WTC11 (cell line): ENCODE data around the gene HSD11B1L. TPM values are rescaled to one million over a fixed set of nuclear protein-coding genes. Genes with fewer than 3 reads are reported as not detected.

Experiments used
- ATAC-seq: fragments of 200-7000 bp; cut with Tn5 transposase; 2 replicates; pipeline ENCODE4 v1.10.0; 2021; ENCODE audit warnings: mild to moderate bottlenecking, moderate library complexity
- CTCF ChIA-PET: fragments of 300-600 bp; sonication (Branson Sonifier 250); formaldehyde crosslinking; loops from one replicate; lab custom pipeline; 2021; ENCODE audit warnings: antibody characterized with exemption; lab: Charles Lee
- POLR2A ChIA-PET: fragments of 350-600 bp; sonication (Branson Sonifier 250); formaldehyde crosslinking; loops from one replicate; lab custom pipeline; 2021; ENCODE audit warnings: antibody characterized with exemption; lab: Charles Lee
- DNase-seq: peaks from one replicate; pipeline ENCODE4 v3.0.0; 2021; ENCODE audit warnings: low spot score
- H3K27ac Mint-ChIP-seq: 2 replicates; pipeline ENCODE4 v1.8.0; 2021; ENCODE audit warnings: mixed read lengths
- H3K27me3 Mint-ChIP-seq: 2 replicates; pipeline ENCODE4 v1.8.0; 2021; ENCODE audit warnings: low read depth, mild to moderate bottlenecking, moderate library complexity, mixed read lengths
- H3K36me3 Mint-ChIP-seq: 2 replicates; pipeline ENCODE4 v1.8.0; 2021; ENCODE audit warnings: mixed read lengths
- H3K4me1 Mint-ChIP-seq: 2 replicates; pipeline ENCODE4 v1.8.0; 2022; ENCODE audit warnings: mixed read lengths
- H3K4me3 Mint-ChIP-seq: 2 replicates; pipeline ENCODE4 v1.8.0; 2021; ENCODE audit warnings: mild to moderate bottlenecking, moderate library complexity, mixed read lengths
- H3K9me3 Mint-ChIP-seq: 2 replicates; pipeline ENCODE4 v1.8.0; 2021; ENCODE audit warnings: mixed read lengths
- ELF4 ChIP-seq: sonication (generic); formaldehyde crosslinking; IDR thresholded peaks from 2 replicates; pipeline ENCODE4 v1.8.1; 2022; ENCODE audit warnings: low read depth, mild to moderate bottlenecking, moderate library complexity, missing genetic modification reagents
- FOXJ3 ChIP-seq: sonication (generic); formaldehyde crosslinking; IDR thresholded peaks from 2 replicates; pipeline ENCODE4 v1.9.0; 2021; ENCODE audit warnings: missing genetic modification reagents, mild to moderate bottlenecking, borderline replicate concordance
- FOXK1 ChIP-seq: sonication (generic); formaldehyde crosslinking; IDR thresholded peaks from 2 replicates; pipeline ENCODE4 v1.8.0; 2022; ENCODE audit warnings: mild to moderate bottlenecking, moderate library complexity, missing genetic modification reagents
- GABPB1 ChIP-seq: sonication (generic); formaldehyde crosslinking; IDR thresholded peaks from 2 replicates; pipeline ENCODE4 v1.8.1; 2023; ENCODE audit warnings: mild to moderate bottlenecking, missing genetic modification reagents
- JUN ChIP-seq: sonication (generic); formaldehyde crosslinking; IDR thresholded peaks from 2 replicates; pipeline ENCODE4 v1.8.0; 2023; ENCODE audit warnings: mild to moderate bottlenecking, missing genetic modification reagents
- SMAD3 ChIP-seq: sonication (generic); formaldehyde crosslinking; IDR thresholded peaks from 2 replicates; pipeline ENCODE4 v1.8.0; 2022; ENCODE audit warnings: missing genetic modification reagents, mild to moderate bottlenecking, borderline replicate concordance
- SMAD4 ChIP-seq: sonication (generic); formaldehyde crosslinking; IDR thresholded peaks from 2 replicates; pipeline ENCODE4 v1.8.0; 2022; ENCODE audit warnings: mild to moderate bottlenecking, missing genetic modification reagents
- USF1 ChIP-seq: sonication (generic); formaldehyde crosslinking; IDR thresholded peaks from 2 replicates; pipeline ENCODE4 v1.8.0; 2022; ENCODE audit warnings: mild to moderate bottlenecking, missing genetic modification reagents
- ZNF263 ChIP-seq: sonication (generic); formaldehyde crosslinking; IDR thresholded peaks from 2 replicates; pipeline ENCODE4 v1.8.1; 2022; ENCODE audit warnings: low read depth, mild to moderate bottlenecking, moderate library complexity, missing genetic modification reagents
- ZNF396 ChIP-seq: fragments of 250-450 bp; sonication (Bioruptor Pico); IDR thresholded peaks from 2 replicates; pipeline ENCODE4 v1.8.0; 2021; ENCODE audit warnings: mild to moderate bottlenecking, moderate library complexity, borderline replicate concordance
- total RNA-seq: library from RNA; stranded (reverse); gene quantifications from 3 replicates; pipeline ENCODE4 v1.2.3, GENCODE V29; 2021
- TF ChIP-seq, protein P1 (sequence below): sonication (generic); formaldehyde crosslinking; IDR thresholded peaks from 2 replicates; pipeline ENCODE4 v1.8.1; 2022; ENCODE audit warnings: low read depth, mild to moderate bottlenecking, moderate library complexity, missing genetic modification reagents, borderline replicate concordance
- TF ChIP-seq, protein P2 (sequence below): sonication (generic); formaldehyde crosslinking; conservative IDR thresholded peaks from 2 replicates; pipeline ENCODE4 v1.8.1; 2023; ENCODE audit warnings: mild to moderate bottlenecking, low read depth, missing genetic modification reagents, moderate library complexity
- TF ChIP-seq, protein P3 (sequence below): sonication (generic); formaldehyde crosslinking; IDR thresholded peaks from 2 replicates; pipeline ENCODE4 v1.8.1; 2022; ENCODE audit warnings: missing genetic modification reagents, borderline replicate concordance
- TF ChIP-seq, protein P4 (sequence below): fragments of 250-450 bp; sonication (Bioruptor Pico); IDR thresholded peaks from 2 replicates; pipeline ENCODE4 v1.9.0; 2021; ENCODE audit warnings: mild to moderate bottlenecking, borderline replicate concordance

The HSD11B1L gene
- total RNA-seq, 1 experiment from 2014 or later = 11.8 TPM

DNA sequence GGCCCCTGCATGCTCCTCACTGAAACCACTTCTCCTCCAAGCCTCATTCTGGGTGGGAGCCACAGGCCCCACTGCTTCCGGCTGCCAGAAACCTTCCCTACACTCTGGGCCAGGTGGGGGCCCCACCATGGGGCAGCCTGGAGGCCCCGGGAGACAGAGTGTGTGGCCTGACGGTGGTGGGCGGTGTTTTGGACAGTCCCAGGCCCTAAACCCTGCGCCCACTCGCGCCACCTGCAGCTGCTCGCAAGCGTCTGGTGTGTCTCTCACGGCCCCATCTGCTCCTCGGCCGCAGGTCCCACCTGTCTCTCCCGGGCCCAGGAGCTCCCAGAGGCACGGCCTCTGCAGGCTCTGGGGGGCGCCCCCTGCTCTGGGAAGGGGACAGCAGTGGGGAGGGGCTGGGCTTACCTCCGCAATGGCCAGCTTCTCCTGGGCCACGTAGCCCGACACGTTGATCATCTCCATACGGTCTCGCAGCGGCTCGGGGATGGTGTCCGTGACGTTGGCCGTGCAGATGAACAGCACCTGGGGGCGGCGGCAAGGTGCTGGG is 14.9 kb downstream of the HSD11B1L start:
- DNase-seq (no peak), ATAC-seq (no peak)
- Mint-ChIP-seq H3K4me3 (no peak overlapping the region), H3K27ac (no peak overlapping the region), H3K27me3 (no peaks in the 10 kb centered on the region), H3K4me1 (0 out of 2 replicates have a peak, but pooled peaks cover 3% of the 10 kb centered on the region), H3K9me3 (no peaks in the 10 kb centered on the region), H3K36me3 (peaks cover 49% of the 10 kb centered on the region)
- CTCF ChIA-PET = interaction anchor here (1.1 to 1.6 kb wide), 2 partner anchors 9 to 25 kb away, joined by 3 to 9 read pairs; partner anchors contain the start of genes CATSPERD and LONP1
- POLR2A ChIA-PET = interaction anchor here (0.5 to 0.7 kb wide), 3 partner anchors 98 to 733 kb away, joined by 3 read pairs; no protein-coding TSS in a partner anchor
- TF ChIP-seq ZNF263 (CRISPR knock-in tag) (no peak), FOXJ3 (CRISPR knock-in tag) (no peak), JUN (CRISPR knock-in tag) (no peak), USF1 (no peak), ZNF396 (CRISPR knock-in tag) (no peak), GABPB1 (no peak), SMAD3 (CRISPR knock-in tag) (no peak), ELF4 (no peak), FOXK1 (CRISPR knock-in tag) (no peak), SMAD4 (no peak)
- TF ChIP-seq, protein P1, sequence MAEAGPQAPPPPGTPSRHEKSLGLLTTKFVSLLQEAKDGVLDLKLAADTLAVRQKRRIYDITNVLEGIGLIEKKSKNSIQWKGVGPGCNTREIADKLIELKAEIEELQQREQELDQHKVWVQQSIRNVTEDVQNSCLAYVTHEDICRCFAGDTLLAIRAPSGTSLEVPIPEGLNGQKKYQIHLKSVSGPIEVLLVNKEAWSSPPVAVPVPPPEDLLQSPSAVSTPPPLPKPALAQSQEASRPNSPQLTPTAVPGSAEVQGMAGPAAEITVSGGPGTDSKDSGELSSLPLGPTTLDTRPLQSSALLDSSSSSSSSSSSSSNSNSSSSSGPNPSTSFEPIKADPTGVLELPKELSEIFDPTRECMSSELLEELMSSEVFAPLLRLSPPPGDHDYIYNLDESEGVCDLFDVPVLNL (CRISPR knock-in tag) = no peak
- TF ChIP-seq, protein P2, sequence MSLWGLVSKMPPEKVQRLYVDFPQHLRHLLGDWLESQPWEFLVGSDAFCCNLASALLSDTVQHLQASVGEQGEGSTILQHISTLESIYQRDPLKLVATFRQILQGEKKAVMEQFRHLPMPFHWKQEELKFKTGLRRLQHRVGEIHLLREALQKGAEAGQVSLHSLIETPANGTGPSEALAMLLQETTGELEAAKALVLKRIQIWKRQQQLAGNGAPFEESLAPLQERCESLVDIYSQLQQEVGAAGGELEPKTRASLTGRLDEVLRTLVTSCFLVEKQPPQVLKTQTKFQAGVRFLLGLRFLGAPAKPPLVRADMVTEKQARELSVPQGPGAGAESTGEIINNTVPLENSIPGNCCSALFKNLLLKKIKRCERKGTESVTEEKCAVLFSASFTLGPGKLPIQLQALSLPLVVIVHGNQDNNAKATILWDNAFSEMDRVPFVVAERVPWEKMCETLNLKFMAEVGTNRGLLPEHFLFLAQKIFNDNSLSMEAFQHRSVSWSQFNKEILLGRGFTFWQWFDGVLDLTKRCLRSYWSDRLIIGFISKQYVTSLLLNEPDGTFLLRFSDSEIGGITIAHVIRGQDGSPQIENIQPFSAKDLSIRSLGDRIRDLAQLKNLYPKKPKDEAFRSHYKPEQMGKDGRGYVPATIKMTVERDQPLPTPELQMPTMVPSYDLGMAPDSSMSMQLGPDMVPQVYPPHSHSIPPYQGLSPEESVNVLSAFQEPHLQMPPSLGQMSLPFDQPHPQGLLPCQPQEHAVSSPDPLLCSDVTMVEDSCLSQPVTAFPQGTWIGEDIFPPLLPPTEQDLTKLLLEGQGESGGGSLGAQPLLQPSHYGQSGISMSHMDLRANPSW (CRISPR knock-in tag) = no peak
- TF ChIP-seq, protein P3, sequence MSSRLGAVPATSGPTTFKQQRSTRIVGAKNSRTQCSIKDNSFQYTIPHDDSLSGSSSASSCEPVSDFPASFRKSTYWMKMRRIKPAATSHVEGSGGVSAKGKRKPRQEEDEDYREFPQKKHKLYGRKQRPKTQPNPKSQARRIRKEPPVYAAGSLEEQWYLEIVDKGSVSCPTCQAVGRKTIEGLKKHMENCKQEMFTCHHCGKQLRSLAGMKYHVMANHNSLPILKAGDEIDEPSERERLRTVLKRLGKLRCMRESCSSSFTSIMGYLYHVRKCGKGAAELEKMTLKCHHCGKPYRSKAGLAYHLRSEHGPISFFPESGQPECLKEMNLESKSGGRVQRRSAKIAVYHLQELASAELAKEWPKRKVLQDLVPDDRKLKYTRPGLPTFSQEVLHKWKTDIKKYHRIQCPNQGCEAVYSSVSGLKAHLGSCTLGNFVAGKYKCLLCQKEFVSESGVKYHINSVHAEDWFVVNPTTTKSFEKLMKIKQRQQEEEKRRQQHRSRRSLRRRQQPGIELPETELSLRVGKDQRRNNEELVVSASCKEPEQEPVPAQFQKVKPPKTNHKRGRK = no peak
- TF ChIP-seq, protein P4, sequence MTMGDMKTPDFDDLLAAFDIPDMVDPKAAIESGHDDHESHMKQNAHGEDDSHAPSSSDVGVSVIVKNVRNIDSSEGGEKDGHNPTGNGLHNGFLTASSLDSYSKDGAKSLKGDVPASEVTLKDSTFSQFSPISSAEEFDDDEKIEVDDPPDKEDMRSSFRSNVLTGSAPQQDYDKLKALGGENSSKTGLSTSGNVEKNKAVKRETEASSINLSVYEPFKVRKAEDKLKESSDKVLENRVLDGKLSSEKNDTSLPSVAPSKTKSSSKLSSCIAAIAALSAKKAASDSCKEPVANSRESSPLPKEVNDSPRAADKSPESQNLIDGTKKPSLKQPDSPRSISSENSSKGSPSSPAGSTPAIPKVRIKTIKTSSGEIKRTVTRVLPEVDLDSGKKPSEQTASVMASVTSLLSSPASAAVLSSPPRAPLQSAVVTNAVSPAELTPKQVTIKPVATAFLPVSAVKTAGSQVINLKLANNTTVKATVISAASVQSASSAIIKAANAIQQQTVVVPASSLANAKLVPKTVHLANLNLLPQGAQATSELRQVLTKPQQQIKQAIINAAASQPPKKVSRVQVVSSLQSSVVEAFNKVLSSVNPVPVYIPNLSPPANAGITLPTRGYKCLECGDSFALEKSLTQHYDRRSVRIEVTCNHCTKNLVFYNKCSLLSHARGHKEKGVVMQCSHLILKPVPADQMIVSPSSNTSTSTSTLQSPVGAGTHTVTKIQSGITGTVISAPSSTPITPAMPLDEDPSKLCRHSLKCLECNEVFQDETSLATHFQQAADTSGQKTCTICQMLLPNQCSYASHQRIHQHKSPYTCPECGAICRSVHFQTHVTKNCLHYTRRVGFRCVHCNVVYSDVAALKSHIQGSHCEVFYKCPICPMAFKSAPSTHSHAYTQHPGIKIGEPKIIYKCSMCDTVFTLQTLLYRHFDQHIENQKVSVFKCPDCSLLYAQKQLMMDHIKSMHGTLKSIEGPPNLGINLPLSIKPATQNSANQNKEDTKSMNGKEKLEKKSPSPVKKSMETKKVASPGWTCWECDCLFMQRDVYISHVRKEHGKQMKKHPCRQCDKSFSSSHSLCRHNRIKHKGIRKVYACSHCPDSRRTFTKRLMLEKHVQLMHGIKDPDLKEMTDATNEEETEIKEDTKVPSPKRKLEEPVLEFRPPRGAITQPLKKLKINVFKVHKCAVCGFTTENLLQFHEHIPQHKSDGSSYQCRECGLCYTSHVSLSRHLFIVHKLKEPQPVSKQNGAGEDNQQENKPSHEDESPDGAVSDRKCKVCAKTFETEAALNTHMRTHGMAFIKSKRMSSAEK = no peak
